ENCODE data around the gene MAST2.
"Not testable (repeated sequence)": the region's sequence is repeated elsewhere in the genome, so short reads cannot be mapped to it uniquely, and the experiment has no call there.

Gene MAST2

DNA sequence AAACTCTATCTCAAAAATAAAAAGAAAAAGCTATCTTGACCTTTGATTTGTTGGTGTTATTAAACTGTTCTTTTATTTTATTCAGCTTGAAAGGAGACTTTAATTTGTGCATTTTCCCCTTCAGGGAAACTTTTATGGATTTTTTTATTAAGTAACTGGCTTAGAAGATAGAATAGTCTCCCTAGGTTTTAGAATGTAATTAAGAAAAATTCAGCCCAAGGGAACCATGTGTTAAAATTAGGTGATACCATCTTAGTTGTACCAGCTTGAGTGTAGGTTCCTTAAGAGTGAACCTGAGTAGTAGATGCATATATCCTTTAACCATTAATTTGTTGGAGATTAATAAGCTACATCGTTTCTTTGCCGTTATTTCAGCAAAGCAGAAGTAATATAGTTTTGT, 11.4 kb downstream of the MAST2 start:
- no peak for DNase-seq (ENCODE audit: low read depth in 3 of 3)

DNA sequence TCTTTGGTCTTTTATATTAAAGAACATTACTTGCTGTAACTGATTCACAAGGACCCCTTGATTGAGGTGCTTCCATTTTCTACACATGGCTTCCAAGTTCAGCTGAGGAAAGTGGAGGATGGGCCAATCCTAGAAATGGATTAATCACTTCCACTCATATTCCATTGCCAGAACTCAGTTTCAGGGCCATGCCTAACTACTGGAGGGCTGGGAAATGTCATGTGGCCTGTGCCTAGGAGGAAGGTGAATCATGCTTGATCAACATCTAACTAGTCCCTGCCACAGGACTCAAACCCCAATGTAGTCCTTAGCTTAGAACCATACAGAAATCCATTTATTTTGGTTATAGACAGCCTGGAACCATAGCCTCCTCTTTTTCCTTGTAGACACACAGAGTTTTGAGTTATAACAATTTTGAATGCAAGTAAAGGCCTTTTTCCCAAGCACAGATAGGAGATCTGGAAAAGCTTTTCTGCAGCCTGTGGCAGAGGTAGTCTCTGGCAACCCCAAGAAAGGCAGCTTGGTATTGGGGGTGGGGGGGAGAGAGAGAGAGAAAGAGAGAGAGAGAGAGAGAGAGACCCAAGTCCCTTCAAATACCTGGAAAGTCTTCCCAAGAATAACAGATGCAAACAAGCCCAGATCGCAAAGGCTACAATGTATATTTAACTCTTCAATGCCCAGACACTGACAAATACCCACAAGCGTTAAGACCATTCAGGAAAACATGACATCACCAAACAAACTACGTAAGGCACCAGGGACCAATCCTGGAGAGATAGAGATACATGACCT, 12.5 kb downstream of the MAST2 start:
- no peak for DNase-seq (ENCODE audit: low read depth in 3 of 3)

DNA sequence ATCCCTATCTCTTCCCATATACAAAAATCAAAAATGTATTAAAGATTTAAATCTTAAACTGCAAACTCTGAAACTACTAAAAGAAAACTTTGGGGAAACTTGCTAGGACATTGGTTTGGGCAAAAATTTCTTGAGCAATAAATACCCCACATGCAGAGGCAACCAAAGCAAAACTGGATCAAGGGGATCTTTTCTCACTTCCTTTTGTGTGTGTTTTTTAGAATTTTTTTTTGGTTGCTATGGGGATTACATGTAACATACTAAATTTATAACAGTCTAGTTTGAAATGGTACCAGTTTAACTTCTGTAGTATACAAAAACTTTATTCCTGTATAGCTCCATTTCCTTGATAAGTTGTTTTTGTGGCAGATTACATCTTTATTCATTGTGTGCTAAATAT, 16.8 kb downstream of the MAST2 start:
- DNase-seq (ENCODE audit: low read depth in 3 of 3) = no peak

DNA sequence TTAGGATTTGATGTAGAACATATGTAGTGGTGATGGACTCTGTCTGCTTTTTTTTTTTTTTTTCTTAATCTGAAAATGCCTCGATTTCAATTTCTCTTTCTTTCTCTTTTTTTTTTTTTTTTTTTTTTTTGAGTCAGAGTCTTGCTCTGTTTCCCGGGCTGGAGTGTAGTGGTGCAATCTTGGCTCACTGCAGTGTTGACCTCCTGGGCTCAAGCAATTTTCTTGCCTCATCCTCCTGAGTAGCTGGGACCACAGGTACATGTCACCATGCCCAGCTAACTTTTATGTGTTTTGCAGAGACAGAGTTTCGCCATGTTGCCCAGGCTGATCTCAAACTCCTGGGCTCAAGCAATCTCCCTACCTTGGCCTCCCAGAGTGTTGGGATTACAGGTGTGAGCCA, 17.4 kb downstream of the MAST2 start:
- no peak for DNase-seq (ENCODE audit: low read depth in 3 of 3)

DNA sequence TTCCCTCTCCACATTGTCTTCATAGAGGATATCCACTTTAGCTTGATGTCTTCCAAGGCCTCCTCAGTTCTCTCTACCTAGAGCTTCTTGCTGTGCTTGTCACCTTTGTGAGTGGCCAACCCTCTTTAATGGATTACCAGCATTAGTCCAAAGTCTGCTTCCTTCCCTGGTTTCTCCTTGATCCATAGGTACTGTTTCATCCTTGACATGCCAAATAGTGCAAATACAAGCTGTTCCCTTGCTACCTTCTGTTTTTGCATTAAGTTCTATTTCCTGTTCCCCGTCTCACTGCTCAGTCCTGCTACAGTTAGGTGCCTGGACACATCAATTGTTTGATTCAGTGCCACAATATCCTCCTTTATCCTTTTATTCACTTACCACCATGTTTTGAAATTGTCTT, 19.2 kb downstream of the MAST2 start:
- no peak for DNase-seq (ENCODE audit: low read depth in 3 of 3)

DNA sequence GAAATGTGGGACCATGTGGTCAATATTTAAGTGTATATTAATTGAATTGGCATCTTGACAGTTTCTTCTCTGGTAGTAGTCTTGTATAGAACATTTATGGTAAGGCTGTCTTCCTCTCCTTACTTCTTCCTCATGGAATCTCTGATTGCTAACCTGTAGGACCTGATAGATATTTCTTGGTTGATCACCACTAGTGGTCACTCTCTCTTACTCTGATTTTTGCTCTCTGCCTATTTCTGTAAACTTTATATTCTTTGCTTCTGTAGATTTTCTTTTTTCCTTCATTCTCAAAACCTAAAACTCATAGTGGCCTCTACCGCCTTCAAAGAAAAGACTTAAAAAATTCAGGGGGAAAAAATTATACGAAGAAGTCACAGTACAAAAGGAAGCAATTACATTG, 21.2 kb downstream of the MAST2 start:
- DNase-seq (ENCODE audit: low read depth in 3 of 3) = no peak

DNA sequence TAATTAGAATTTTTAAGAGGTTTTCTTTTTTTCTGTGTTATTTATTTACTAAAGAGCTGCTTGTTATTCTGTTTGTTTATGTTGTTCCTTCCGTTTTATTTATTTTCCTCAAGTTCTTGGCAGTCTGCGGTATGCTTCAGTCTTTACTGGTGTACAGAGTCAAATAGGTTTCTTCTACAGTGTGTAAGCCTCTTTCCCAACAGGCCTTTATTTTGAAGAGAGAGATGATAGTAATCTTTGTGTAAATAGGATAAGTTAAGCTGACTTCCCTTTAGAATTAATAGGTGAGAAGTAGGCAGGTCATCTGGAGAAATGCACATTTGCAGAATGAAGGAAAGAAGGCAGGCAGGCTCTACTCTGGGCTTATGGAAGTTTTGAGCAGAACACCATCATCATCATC, 23.8 kb downstream of the MAST2 start:
- no peak for DNase-seq (ENCODE audit: low read depth in 3 of 3)

DNA sequence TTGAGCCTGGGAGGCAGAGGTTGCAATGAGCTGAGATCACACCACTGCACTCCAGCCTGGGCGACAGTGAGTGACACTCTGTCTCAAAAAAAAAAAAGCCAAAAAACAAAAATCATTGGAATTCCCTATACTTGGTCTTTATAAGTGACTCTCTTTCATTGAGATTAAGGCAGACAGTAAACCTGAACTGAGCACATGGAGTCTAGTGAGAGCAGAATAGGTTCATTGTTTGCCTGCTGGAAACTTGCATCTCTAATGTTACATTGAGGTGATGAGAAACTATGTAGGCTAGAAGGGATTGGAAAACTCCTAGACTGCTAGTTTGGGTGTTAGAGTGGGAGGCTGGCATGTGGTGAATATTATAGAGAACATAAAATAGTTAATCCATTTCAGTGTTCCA, 25.4 kb downstream of the MAST2 start:
- DNase-seq (ENCODE audit: low read depth in 3 of 3) = no peak

DNA sequence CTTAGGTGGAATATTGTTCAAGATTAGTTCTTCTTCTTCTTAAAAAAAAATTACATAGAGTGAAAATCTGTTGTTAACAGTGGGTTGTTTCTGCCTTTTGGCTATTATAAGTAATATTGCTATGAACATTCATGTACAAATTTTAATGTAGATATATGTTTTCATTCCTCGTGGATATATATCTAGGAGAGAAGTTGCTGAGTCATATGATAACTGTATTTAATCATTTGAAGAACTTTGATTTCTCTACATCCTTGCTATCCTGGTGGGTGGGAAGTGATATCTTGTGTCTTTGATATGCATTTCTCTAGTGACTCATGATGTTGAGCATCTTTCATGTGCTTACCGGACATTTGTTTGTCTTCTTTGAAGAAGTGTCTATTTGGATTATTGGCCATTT, 29.9 kb downstream of the MAST2 start:
- no peak for DNase-seq (ENCODE audit: low read depth in 3 of 3)

DNA sequence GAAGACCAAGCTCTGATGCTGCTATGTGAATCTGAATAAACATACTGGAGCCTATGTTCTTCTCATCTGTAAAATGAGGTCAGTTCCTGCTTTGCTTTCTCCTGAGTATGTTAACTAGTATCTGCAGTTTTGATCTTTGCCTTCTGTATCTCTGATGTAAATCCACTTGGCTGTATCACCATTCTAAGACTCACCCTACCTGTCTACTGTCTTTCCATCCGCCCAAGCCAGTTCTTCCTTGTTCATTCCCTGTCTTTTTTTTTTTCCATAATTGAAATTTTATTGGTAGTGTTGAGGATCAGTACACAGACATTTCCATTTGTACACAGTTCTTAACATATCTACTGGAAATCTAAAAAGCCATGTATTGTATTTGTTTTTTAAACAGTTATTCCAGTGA, 31.3 kb downstream of the MAST2 start:
- no peak for DNase-seq (ENCODE audit: low read depth in 3 of 3)

DNA sequence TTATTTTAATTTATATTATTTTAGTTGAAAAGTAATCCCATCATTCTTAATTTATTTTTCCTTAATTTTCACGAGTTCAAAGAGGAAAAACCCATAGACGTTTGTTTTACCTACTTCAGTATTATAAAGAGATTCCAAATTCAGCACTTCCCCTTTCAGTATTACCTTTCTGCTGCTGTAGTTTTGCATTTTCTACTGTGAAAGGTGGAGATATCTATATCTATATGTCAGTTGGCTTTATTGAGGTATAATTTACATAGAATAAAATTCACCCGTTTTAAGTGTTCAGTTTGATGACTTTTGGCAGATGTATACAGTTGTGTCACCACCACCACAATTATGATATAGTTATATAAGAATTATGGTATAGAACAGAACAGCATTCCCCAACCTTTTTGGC, 33.0 kb downstream of the MAST2 start:
- DNase-seq (ENCODE audit: low read depth in 3 of 3) = no peak

DNA sequence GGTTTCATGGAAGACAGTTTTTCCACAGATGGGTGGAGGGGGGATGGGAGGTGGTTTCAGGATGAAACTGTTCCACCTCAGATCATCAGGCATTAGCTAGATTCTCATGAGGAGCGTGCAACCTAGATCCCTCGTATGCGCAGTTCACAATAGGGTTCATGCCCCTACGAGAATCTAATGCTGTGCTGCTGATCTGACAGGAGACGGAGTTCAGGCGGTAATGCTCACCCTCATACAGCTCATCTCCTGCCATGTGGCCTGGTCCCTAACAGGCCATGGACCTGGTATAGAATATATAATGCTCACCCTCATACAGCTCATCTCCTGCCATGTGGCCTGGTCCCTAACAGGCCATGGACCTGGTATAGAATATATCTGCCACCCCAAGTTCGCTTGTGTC, 33.4 kb downstream of the MAST2 start:
- DNase-seq (ENCODE audit: low read depth in 3 of 3) = not testable (repeated sequence)

DNA sequence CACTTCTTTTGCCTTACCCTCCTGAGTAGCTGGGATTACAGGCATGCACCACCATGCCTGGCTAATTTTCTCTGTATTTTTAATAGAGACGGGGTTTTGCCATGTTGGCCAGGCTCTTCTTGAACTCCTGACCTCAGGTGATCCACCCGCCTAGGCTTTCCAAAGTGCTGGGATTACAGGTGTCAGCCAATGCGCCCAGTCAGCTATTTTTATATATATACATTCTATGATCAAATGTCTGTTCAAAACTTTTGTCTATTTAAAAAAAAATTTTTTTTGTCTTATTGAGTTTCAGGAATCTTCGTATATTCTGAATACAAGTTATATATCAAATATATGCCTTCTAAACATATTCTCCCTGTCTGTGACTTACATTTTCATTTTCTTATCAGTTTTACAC, 34.9 kb downstream of the MAST2 start:
- DNase-seq (ENCODE audit: low read depth in 3 of 3) = not testable (repeated sequence)

DNA sequence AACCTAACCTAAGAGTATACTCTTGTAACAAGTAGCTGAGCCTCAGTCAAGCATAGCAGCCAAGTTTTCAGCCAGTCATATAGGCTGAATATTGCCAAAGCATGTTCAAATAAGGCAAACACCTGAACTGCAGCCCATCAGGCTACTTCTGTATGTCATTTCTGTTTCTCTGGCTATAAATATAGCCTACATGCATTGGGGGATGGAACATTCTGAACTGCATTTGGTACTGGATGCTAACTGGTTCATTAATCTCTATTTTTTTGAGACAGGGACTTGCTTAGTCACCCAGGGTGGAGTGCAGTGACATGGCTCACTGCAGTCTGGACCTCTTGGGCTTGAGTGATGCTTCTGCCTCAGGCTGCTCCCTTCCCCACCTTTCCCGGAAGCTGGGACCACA, 37.3 kb downstream of the MAST2 start:
- no peak for DNase-seq (ENCODE audit: low read depth in 3 of 3)

DNA sequence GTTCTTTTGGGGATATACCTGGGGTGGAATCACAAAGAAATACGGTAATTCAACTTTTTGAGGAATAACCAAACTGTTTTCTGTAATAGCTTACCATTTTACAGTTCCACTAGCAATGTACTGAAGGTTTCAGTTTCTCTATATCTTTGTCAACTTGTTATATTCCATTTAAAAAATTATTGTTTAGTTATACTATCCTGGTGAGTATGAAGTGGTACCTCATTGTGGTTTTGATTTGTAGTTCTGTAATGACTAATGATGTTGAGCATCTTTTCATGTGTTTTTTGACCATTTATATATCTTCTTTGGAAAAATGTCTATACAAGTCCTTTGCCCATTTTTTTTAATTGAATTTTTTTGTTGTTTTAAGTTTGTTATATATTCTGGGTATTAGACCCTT, 39.4 kb downstream of the MAST2 start:
- DNase-seq (ENCODE audit: low read depth in 3 of 3) = no peak

DNA sequence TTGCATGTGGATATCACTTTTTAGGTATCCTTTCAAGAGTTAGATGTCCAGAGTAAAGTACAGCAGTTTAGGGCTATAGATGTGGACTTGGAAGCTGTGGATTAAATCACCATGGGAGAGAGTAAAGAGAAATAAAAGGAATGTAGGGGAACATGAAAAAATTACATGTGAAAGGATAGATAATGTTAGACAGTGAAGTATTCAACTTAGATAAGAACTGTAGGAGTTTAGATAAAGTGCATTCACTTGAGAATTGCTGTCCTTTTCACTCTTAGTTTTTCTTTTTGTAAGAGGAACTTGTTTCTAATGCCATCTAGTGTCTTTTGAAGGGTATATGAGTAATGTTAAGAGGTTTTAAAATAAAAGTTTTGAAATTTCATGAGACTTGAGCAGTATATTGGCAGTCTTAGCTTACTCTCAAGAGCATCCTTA, 40.1 kb downstream of the MAST2 start:
- no peak for DNase-seq (ENCODE audit: low read depth in 3 of 3)

DNA sequence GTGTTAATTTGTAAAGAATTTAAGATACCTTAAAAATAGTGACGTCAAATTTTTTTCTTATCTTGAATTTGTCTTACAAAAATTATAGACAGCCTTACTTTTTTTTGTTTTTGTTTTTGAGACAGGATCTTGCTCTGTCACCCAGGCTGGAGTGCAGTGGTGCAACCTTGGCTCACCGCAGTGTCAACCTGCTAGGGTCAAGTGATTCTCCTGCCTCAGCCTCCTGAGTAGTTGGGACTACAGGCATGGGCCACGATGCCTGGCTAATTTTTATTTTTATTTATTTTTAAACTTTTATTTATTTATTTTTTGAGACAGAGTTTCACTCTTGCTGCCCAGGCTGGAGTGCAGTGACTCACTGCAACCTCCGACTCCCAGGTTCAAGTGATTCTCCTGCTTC, 40.6 kb downstream of the MAST2 start:
- DNase-seq (ENCODE audit: low read depth in 3 of 3) = not testable (repeated sequence)

DNA sequence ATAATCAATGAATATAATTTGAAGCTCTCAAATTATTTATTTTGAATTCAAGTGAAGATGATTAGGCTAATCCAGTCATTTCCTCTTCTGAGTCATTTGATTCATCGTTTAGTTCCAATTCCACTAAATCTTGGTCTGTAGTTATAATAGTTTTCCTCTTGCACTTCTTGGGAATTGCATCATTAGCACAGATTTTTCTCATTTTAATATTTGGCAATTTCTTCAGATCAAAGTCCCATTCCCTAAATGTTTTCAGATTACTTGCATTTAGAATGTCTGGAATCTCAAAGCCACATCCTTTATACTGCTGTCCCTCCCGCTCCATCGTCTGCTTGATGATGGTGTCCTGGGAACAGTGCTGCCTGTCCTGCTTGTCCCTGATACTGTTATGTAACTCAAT, 43.5 kb downstream of the MAST2 start:
- no peak for DNase-seq (ENCODE audit: low read depth in 3 of 3)

DNA sequence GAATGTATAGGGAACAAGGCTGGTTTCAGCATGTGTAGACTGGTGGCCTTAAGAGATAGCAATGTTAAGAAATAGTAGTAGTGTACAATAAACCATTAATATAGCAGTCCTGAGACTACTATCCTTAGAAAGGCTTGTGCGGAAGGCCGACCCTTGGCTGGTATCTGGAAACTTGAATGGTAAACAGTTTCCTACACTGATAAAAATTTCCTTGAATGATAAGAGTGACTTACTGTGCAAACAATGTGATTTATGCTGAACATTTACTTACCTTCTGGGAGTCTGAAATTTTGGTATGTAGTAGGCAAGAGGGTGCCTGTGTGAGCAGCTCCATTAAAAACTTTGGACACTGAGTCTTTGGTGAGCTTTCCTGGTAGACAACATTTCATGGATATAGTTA, 44.7 kb downstream of the MAST2 start:
- DNase-seq (ENCODE audit: low read depth in 3 of 3) = no peak

DNA sequence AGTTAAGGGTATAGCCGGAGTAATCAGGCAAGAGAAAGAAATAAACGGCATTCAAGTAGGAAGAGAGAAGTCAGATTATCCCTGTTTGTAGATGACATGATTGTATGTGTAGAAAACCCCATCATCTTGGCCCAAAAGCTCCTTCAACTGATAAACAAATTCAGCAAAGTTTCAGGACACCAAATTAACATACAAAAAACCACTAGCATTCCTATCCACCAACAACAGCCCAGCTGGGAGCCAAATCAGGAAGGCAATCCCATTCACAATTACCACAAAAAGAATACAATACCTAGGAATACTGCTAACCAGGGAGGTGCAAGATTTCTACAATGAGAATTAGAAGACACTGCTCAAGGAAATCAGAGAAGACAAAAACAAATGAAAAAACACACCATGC, 45.3 kb downstream of the MAST2 start:
- no peak for DNase-seq (ENCODE audit: low read depth in 3 of 3)

DNA sequence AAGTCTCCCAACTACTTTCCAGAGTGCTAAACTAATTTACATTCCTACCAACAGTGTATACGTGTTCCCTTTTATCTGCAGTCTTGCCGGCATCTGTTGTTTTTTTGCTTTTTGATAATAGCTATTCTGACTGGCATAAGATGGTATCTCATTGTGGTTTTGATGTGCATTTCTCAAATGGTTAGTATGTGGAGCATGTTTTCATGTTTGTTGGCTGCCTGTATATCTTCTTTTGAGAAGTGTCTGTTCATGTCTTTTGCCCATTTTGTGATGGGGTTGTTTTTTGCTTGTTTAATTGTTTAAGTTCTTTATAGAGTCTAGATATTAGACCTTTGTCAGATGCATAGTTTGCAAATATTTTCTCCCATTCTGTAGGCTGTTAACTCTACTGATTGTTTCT, 46.6 kb downstream of the MAST2 start:
- no peak for DNase-seq (ENCODE audit: low read depth in 3 of 3)

DNA sequence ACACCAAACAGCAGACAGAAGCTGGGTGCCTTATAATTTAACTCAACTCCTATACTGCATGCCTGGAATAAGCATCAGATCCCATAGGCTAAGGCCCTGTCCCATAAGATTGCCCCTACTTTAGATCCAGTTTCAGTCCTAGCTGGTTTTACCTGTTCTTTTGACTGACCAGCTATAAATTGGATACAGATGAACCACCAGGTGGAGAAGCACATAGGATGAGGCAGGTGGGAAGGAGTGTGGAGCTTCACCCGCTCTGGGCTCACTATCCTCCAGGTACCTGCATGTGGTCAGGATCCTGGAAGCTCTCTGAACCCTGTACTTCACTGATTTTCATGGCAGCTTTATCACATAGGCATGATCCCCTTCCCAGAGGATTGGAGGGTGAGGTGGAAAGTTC, 51.3 kb downstream of the MAST2 start:
- no peak for DNase-seq (ENCODE audit: low read depth in 3 of 3)

DNA sequence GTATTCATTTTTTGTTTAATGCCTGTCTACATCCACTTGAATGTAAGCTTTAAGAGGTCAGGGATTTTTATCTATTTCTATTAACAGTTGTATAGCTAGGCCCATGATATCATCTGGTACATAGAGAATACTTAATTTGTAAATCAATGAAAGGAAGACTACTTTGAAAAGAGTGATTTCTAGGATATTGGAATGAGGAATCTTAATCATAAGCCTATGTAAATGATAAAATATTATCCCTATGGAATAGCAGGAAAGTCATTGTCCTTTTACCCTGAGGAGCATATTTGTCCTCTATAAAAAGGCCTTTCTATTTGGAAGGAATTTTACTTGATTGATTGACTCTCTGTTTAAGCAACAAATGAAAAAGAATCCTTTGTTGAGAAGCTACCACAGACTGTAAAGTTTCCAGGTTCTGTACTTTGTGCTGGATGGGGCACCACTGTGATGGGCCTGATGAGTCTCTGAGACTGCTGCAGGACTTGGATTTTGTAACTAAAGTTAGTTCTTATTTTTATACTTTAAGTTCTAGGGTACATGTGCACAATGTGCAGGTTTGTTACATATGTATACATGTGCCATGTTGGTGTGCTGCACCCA, 53.8 kb downstream of the MAST2 start:
- no peak for DNase-seq (ENCODE audit: low read depth in 3 of 3)
